GM18505 (cell line): Measurements from ENCODE around the gene BRI3.

Experiments
- ATAC-seq: cut with Tn5 transposase; IDR thresholded peaks from one replicate; pipeline ENCODE4 v1.9.1; 2021; ENCODE audit not compliant: unreplicated experiment
- POLR2A ChIP-seq: IDR thresholded peaks from 4 replicates; pipeline ENCODE4 v1.6.1; 2011; ENCODE audit warnings: borderline replicate concordance; ENCODE audit not compliant: insufficient read depth, insufficient read length; ENCODE audit errors: extremely low read depth

The BRI3 gene

DNA sequence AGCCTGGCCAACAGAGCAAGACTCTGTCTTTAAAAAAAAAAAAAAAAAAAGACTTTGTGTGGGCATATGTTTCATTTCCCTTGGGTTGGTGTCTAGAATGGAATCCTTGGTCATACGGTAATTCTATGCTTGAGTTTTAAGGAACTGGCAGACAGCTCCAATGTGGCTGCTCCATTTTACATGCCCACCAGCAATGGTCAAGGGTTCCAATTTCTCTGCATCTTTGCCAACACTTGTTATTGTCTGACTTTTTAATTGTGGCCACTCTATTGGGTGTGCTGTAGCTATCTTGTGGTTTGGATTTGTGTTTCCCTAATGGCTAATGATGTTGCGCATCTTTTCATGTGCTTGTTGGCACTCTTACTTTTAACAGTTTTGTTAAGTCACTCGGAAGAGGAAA is 57.6 kb downstream of the BRI3 start:
- no peak for TF ChIP-seq POLR2A
- ATAC-seq = no peak

GRCh38 chr7:98341106-98341505 is 59.6 kb downstream of the BRI3 start:
- ATAC-seq = no peak
- no peak for TF ChIP-seq POLR2A
